ENCODE results near the gene LMTK3. TPM values are rescaled to one million over a fixed set of nuclear protein-coding genes. Genes with fewer than 3 reads are reported as not detected.
A peak's percentile ranks its signal among the peaks of the same experiment; 100 is the strongest.

LMTK3 gene
- total RNA-seq, 1 experiment from 2014 or later: 15.9 TPM

DNA sequence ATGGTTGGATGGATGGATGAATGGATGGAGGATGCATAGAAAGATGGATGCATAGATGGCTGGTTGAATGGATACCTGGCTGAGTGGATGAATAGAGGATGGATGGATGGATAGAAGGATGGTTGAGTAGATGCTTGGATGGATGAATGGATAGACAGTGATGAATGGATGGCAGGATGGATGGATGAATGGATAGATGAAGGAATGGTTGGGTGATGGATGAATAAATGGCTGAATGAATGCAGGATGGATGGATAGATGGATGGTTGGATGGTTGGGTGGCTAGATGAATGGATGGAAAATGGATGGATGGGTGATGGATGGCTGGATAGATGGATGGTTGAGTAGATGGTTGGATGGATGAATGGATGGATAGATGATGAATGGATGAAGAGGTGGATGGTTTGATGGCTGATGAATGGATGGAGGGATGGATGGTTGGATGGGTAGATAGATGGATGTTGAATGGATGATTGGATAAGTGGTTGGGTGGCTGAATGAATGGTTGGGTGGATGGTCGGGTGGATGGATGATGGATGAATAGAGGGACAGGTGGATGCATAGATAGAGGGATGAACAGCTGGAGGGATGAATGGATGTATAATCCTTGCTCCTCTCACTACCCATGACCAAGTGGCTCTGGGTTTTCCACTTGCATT is 36.7 kb upstream of the LMTK3 start (continued):
- TF ChIP-seq, protein P1, sequence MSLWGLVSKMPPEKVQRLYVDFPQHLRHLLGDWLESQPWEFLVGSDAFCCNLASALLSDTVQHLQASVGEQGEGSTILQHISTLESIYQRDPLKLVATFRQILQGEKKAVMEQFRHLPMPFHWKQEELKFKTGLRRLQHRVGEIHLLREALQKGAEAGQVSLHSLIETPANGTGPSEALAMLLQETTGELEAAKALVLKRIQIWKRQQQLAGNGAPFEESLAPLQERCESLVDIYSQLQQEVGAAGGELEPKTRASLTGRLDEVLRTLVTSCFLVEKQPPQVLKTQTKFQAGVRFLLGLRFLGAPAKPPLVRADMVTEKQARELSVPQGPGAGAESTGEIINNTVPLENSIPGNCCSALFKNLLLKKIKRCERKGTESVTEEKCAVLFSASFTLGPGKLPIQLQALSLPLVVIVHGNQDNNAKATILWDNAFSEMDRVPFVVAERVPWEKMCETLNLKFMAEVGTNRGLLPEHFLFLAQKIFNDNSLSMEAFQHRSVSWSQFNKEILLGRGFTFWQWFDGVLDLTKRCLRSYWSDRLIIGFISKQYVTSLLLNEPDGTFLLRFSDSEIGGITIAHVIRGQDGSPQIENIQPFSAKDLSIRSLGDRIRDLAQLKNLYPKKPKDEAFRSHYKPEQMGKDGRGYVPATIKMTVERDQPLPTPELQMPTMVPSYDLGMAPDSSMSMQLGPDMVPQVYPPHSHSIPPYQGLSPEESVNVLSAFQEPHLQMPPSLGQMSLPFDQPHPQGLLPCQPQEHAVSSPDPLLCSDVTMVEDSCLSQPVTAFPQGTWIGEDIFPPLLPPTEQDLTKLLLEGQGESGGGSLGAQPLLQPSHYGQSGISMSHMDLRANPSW (CRISPR knock-in tag; conservative IDR thresholded peaks at IDR 0.05; ENCODE audit: low read depth): no peak
- TF ChIP-seq NR3C1 (CRISPR knock-in tag; conservative IDR thresholded peaks at IDR 0.05; ENCODE audit: low read depth) (no peak), CREM (CRISPR knock-in tag; IDR thresholded peaks at IDR 0.05) (no peak), ZNF138 (CRISPR knock-in tag; conservative IDR thresholded peaks at IDR 0.05) (no peak), CREB1 (CRISPR knock-in tag; IDR thresholded peaks at IDR 0.05) (no peak), RELA (CRISPR knock-in tag; IDR thresholded peaks at IDR 0.05; ENCODE audit: borderline replicate concordance) (no peak)
- TF ChIP-seq, protein P2, sequence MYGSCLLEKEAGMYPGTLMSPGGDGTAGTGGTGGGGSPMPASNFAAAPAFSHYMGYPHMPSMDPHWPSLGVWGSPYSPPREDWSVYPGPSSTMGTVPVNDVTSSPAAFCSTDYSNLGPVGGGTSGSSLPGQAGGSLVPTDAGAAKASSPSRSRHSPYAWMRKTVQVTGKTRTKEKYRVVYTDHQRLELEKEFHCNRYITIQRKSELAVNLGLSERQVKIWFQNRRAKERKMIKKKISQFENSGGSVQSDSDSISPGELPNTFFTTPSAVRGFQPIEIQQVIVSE (CRISPR knock-in tag; IDR thresholded peaks at IDR 0.05; ENCODE audit: borderline replicate concordance): no peak
- TF ChIP-seq, protein P3, sequence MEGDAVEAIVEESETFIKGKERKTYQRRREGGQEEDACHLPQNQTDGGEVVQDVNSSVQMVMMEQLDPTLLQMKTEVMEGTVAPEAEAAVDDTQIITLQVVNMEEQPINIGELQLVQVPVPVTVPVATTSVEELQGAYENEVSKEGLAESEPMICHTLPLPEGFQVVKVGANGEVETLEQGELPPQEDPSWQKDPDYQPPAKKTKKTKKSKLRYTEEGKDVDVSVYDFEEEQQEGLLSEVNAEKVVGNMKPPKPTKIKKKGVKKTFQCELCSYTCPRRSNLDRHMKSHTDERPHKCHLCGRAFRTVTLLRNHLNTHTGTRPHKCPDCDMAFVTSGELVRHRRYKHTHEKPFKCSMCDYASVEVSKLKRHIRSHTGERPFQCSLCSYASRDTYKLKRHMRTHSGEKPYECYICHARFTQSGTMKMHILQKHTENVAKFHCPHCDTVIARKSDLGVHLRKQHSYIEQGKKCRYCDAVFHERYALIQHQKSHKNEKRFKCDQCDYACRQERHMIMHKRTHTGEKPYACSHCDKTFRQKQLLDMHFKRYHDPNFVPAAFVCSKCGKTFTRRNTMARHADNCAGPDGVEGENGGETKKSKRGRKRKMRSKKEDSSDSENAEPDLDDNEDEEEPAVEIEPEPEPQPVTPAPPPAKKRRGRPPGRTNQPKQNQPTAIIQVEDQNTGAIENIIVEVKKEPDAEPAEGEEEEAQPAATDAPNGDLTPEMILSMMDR (IDR thresholded peaks at IDR 0.05): no peak

DNA sequence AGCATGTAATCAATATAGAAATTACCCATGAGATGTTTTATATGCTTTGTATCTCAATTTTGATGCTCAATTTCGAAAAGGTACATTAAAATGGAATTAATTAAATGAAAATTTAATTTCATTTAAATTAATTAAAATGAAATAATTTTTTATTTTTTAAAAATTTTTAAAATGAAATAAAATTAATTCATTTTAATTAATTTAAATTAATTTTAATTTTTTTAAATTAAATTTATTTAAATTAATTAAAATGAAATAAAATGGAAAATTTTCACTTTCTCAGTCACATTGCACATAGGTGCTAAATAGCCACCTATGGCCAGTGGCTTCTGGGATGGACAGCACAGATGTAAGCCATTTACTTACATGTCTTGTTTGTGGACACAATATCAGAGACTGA is 36.1 kb upstream of the LMTK3 start:
- no peak for TF ChIP-seq EMX1 (CRISPR knock-in tag; IDR thresholded peaks at IDR 0.05)
- TF ChIP-seq HMGA2 (CRISPR knock-in tag; IDR thresholded peaks at IDR 0.05): peak; percentile 100
- no peak for TF ChIP-seq SMAD3 (CRISPR knock-in tag; IDR thresholded peaks at IDR 0.05; ENCODE audit: borderline replicate concordance)
- no peak for TF ChIP-seq ZNF121 (CRISPR knock-in tag; IDR thresholded peaks at IDR 0.05)
- TF ChIP-seq, protein P4, sequence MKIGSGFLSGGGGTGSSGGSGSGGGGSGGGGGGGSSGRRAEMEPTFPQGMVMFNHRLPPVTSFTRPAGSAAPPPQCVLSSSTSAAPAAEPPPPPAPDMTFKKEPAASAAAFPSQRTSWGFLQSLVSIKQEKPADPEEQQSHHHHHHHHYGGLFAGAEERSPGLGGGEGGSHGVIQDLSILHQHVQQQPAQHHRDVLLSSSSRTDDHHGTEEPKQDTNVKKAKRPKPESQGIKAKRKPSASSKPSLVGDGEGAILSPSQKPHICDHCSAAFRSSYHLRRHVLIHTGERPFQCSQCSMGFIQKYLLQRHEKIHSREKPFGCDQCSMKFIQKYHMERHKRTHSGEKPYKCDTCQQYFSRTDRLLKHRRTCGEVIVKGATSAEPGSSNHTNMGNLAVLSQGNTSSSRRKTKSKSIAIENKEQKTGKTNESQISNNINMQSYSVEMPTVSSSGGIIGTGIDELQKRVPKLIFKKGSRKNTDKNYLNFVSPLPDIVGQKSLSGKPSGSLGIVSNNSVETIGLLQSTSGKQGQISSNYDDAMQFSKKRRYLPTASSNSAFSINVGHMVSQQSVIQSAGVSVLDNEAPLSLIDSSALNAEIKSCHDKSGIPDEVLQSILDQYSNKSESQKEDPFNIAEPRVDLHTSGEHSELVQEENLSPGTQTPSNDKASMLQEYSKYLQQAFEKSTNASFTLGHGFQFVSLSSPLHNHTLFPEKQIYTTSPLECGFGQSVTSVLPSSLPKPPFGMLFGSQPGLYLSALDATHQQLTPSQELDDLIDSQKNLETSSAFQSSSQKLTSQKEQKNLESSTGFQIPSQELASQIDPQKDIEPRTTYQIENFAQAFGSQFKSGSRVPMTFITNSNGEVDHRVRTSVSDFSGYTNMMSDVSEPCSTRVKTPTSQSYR (CRISPR knock-in tag; IDR thresholded peaks at IDR 0.05): no peak
- no peak for TF ChIP-seq ZNF396 (CRISPR knock-in tag; IDR thresholded peaks at IDR 0.05; ENCODE audit: borderline replicate concordance)
- no peak for TF ChIP-seq CBFB (CRISPR knock-in tag; IDR thresholded peaks at IDR 0.05; ENCODE audit: low read depth)
- no peak for TF ChIP-seq CREM (CRISPR knock-in tag; IDR thresholded peaks at IDR 0.05)
- POLR2A ChIA-PET: no interaction called here
- CTCF ChIA-PET: no interaction called here
- no peaks in the 10 kb centered on the region for H3K9me3 Mint-ChIP-seq
- ATAC-seq (no peak), DNase-seq (ENCODE audit: low spot score) (no peak)
- no peaks in the 10 kb centered on the region for H3K27me3 Mint-ChIP-seq (ENCODE audit: low read depth)
- H3K4me1 Mint-ChIP-seq: peaks cover 12% of the 10 kb centered on the region
- no peaks in the 10 kb centered on the region for H3K36me3 Mint-ChIP-seq
- H3K27ac Mint-ChIP-seq: no peak overlapping the region
- no peak overlapping the region for H3K4me3 Mint-ChIP-seq

All from WTC11 (cell line).